Sigmoid colon (tissue), 7 donors: Measurements from ENCODE around the gene SGPP2. TPM values are rescaled to one million over a fixed set of nuclear protein-coding genes. Genes with fewer than 3 reads are reported as not detected.
"Not testable (repeated sequence)": the region's sequence is repeated elsewhere in the genome, so short reads cannot be mapped to it uniquely, and the experiment has no call there.

Source experiments
- DNase-seq: peaks from one replicate; pipeline ENCODE4 v3.0.0-alpha.2; 2019
- H3K27ac ChIP-seq, 4 donors: fragments of 200-600 bp; sonication (generic); one replicate each; pipeline ENCODE4 v1.5.1; 2016 to 2019; ENCODE audit warnings: mild to moderate bottlenecking in 1 of 4
- H3K27me3 ChIP-seq, 3 donors: fragments of 200-600 bp; sonication (generic); one replicate each; pipeline ENCODE4 v1.5.1; 2019; ENCODE audit warnings: mild to moderate bottlenecking in 1 of 3
- H3K36me3 ChIP-seq, 4 donors: fragments of 200-600 bp; sonication (generic); one replicate each; pipeline ENCODE4 v1.5.1; 2016 to 2019
- H3K4me1 ChIP-seq, 4 donors: fragments of 200-600 bp; sonication (generic); one replicate each; pipeline ENCODE4 v1.5.1; 2017 to 2019
- H3K4me3 ChIP-seq, 4 donors: fragments of 200-600 bp; sonication (generic); one replicate each; pipeline ENCODE4 v1.5.1; 2017 to 2019; ENCODE audit warnings: mild to moderate bottlenecking in 2 of 4, moderate library complexity in 1 of 4
- H3K9me3 ChIP-seq, 4 donors: fragments of 200-600 bp in 3 of 4; sonication (generic) in 3 of 4; one replicate each; pipeline versions ENCODE4 v1.5.1 to v1.6.1; 2013 to 2019
- CTCF ChIP-seq, 4 experiments: fragments of 450-650 bp in 3 of 4; fragments of 200-600 bp in 1 of 4; IDR thresholded peaks; one replicate each; pipeline ENCODE4 v1.5.1; 2016 to 2019; ENCODE audit warnings: antibody characterized with exemption in 4 of 4, mild to moderate bottlenecking in 3 of 4, moderate library complexity in 2 of 4
- EP300 ChIP-seq, 4 donors: sonication (generic); formaldehyde crosslinking; IDR thresholded peaks; one replicate each; pipeline ENCODE4 v1.6.1; 2017; ENCODE audit warnings: antibody characterized with exemption in 4 of 4
- POLR2A ChIP-seq, 2 donors: fragments of 450-650 bp; IDR thresholded peaks; one replicate each; pipeline ENCODE4 v1.6.1; 2016; ENCODE audit warnings: antibody characterized with exemption in 2 of 2, mild to moderate bottlenecking in 2 of 2, moderate library complexity in 2 of 2
- POLR2AphosphoS5 ChIP-seq, 4 donors: sonication (generic); formaldehyde crosslinking; IDR thresholded peaks; one replicate each; pipeline ENCODE4 v1.6.1; 2017; ENCODE audit warnings: antibody characterized with exemption in 4 of 4
- WGBS, 2 donors: extraction: QIAGEN DNeasy Blood & Tissue Kit; methylation state at CpG; one replicate each; pipeline ENCODE4 v1.1.7; 2013; 5-methylcytosine and 5-hydroxymethylcytosine counted together
- intact Hi-C: fragments of 100-400 bp; cut with DNase I; formaldehyde crosslinking; loops from one replicate; pipeline ENCODE4 v1.15.1; 2023
- polyA plus RNA-seq, 3 donors: library from polyadenylated mRNA; stranded (reverse); fragments of 200-250 nt; gene quantifications; one replicate each; pipeline ENCODE4 v1.2.3, GENCODE V29; 2013
- total RNA-seq, 4 donors: library from RNA; depleted of rRNA; stranded (reverse); fragments of >200 nt; gene quantifications; one replicate each; pipeline ENCODE4 v1.1.0, GENCODE V29; 2016
- donor health status: healthy with polysubstance abuse.
- donor health status: Bipolar disorder and iron deficiency.
- donor health status: healthy.

SGPP2 gene
- total and polyA plus RNA-seq, 7 donors, result 0.49 to 25.1 (median 1.1) TPM

GRCh38 chr2:222404151-222404905 lies 20.0 kb upstream of the SGPP2 start:
- no peaks in the 10 kb centered on the region for H3K9me3 ChIP-seq
- no peak for DNase-seq
- 53 to 77% methylated on average over 8 of the region's 8 CpGs for WGBS, 2 donors
- no peaks in the 10 kb centered on the region for H3K27me3 ChIP-seq
- no peak overlapping the region for H3K4me3 ChIP-seq
- peaks cover 0 to 3% (median 0%) of the 10 kb centered on the region in 4 donors for H3K4me1 ChIP-seq
- H3K27ac ChIP-seq, result no peak overlapping the region
- TF ChIP-seq CTCF (IDR thresholded peaks at IDR 0.05) (no peak), POLR2AphosphoS5 (IDR thresholded peaks at IDR 0.05) (peak in 1 of 4 donors; percentile 11), POLR2A (IDR thresholded peaks at IDR 0.05) (no peak), EP300 (IDR thresholded peaks at IDR 0.05) (no peak)
- intact Hi-C loops, result no loop called here
- H3K36me3 ChIP-seq, result no peaks in the 10 kb centered on the region

- no peak for DNase-seq
- H3K9me3 ChIP-seq, result no peaks in the 10 kb centered on the region
- no peaks in the 10 kb centered on the region for H3K36me3 ChIP-seq
- H3K4me1 ChIP-seq, result no peaks in the 10 kb centered on the region
- H3K27ac ChIP-seq, result no peak overlapping the region
- H3K4me3 ChIP-seq, result no peak overlapping the region
- intact Hi-C loops, result no loop called here
- TF ChIP-seq POLR2A (IDR thresholded peaks at IDR 0.05) (no peak), CTCF (IDR thresholded peaks at IDR 0.05) (no peak), POLR2AphosphoS5 (IDR thresholded peaks at IDR 0.05) (no peak)
- H3K27me3 ChIP-seq, result no peaks in the 10 kb centered on the region
- 58 to 93% methylated on average over 2 of the region's 2 CpGs for WGBS, 2 donors
Measured at GRCh38 chr2:222408684-222409083, 15.7 kb upstream of the SGPP2 start.

- H3K27ac ChIP-seq, result no peak overlapping the region
- no peak for DNase-seq
- 87 to 90% methylated on average over 4 of the region's 4 CpGs for WGBS, 2 donors
- no peak overlapping the region for H3K4me3 ChIP-seq
- no peaks in the 10 kb centered on the region for H3K36me3 ChIP-seq
- H3K27me3 ChIP-seq, result no peaks in the 10 kb centered on the region
- H3K4me1 ChIP-seq, result no peaks in the 10 kb centered on the region
- intact Hi-C loops, result no loop called here
- TF ChIP-seq EP300 (IDR thresholded peaks at IDR 0.05), result no peak
- TF ChIP-seq POLR2A (IDR thresholded peaks at IDR 0.05), result no peak
- TF ChIP-seq CTCF (IDR thresholded peaks at IDR 0.05), result no peak
- no peak for TF ChIP-seq POLR2AphosphoS5 (IDR thresholded peaks at IDR 0.05)
- H3K9me3 ChIP-seq, result no peaks in the 10 kb centered on the region
Measured at GRCh38 chr2:222410534-222410933, 13.8 kb upstream of the SGPP2 start.

GRCh38 chr2:222412334-222412733 lies 12.0 kb upstream of the SGPP2 start:
- H3K9me3 ChIP-seq, DNase-seq, H3K27ac ChIP-seq, H3K4me3 ChIP-seq, H3K36me3 ChIP-seq, H3K27me3 ChIP-seq, H3K4me1 ChIP-seq, intact Hi-C loops: not testable (repeated sequence)
- 92 to 93% methylated on average over 2 of the region's 2 CpGs for WGBS, 2 donors

GRCh38 chr2:222413295-222413911 lies 10.9 kb upstream of the SGPP2 start:
- TF ChIP-seq POLR2AphosphoS5 (IDR thresholded peaks at IDR 0.05) (no peak), CTCF (IDR thresholded peaks at IDR 0.05) (no peak), POLR2A (IDR thresholded peaks at IDR 0.05) (no peak), EP300 (IDR thresholded peaks at IDR 0.05) (no peak)
- no peak for DNase-seq
- H3K4me1 ChIP-seq, result no peaks in the 10 kb centered on the region
- intact Hi-C loops, result no loop called here
- H3K9me3 ChIP-seq, result no peaks in the 10 kb centered on the region
- H3K36me3 ChIP-seq, result no peaks in the 10 kb centered on the region
- H3K27me3 ChIP-seq, result no peaks in the 10 kb centered on the region
- no peak overlapping the region for H3K4me3 ChIP-seq
- 75 to 83% methylated on average over 1 of the region's 1 CpG for WGBS, 2 donors
- no peak overlapping the region for H3K27ac ChIP-seq
